Sigmoid colon (tissue), 4 donors: Measurements from ENCODE around the gene MX2.

Experiments
- EP300 ChIP-seq, 4 donors: sonication (generic); formaldehyde crosslinking; IDR thresholded peaks; one replicate each; pipeline ENCODE4 v1.6.1; 2017; ENCODE audit warnings: antibody characterized with exemption in 4 of 4
- POLR2A ChIP-seq, 2 donors: fragments of 450-650 bp; IDR thresholded peaks; one replicate each; pipeline ENCODE4 v1.6.1; 2016; ENCODE audit warnings: antibody characterized with exemption in 2 of 2, mild to moderate bottlenecking in 2 of 2, moderate library complexity in 2 of 2
- TF ChIP-seq, protein P1 (sequence below), 4 experiments: fragments of 450-650 bp in 3 of 4; fragments of 200-600 bp in 1 of 4; IDR thresholded peaks; one replicate each; pipeline ENCODE4 v1.5.1; 2016 to 2019; ENCODE audit warnings: antibody characterized with exemption in 4 of 4, mild to moderate bottlenecking in 3 of 4, moderate library complexity in 2 of 4

DNA sequence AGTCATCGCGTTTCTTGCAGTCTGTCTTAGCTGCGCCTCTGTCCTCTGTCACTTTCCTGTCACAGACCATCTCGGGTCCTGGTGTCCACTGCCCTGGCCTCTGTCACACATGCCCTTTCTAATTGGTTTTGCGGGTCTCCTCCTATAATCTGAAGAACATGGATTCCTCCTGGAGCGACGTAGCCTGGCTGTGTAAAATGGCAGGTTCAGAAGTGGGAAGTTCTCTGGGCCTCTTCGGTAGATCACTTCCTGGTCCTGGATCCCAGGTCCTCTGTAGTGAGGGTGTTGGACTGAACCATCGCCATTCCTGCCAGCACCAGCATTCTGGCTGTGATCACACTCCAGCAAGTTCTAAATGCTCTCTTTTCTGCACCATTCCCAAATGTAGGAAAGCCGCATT, 44.4 kb upstream of the MX2 start:
- TF ChIP-seq, protein P1, sequence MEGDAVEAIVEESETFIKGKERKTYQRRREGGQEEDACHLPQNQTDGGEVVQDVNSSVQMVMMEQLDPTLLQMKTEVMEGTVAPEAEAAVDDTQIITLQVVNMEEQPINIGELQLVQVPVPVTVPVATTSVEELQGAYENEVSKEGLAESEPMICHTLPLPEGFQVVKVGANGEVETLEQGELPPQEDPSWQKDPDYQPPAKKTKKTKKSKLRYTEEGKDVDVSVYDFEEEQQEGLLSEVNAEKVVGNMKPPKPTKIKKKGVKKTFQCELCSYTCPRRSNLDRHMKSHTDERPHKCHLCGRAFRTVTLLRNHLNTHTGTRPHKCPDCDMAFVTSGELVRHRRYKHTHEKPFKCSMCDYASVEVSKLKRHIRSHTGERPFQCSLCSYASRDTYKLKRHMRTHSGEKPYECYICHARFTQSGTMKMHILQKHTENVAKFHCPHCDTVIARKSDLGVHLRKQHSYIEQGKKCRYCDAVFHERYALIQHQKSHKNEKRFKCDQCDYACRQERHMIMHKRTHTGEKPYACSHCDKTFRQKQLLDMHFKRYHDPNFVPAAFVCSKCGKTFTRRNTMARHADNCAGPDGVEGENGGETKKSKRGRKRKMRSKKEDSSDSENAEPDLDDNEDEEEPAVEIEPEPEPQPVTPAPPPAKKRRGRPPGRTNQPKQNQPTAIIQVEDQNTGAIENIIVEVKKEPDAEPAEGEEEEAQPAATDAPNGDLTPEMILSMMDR (IDR thresholded peaks at IDR 0.05): no peak
- TF ChIP-seq POLR2A (IDR thresholded peaks at IDR 0.05) (no peak), EP300 (IDR thresholded peaks at IDR 0.05) (no peak)
